ENCODE data around the gene PDE2A.

DNA sequence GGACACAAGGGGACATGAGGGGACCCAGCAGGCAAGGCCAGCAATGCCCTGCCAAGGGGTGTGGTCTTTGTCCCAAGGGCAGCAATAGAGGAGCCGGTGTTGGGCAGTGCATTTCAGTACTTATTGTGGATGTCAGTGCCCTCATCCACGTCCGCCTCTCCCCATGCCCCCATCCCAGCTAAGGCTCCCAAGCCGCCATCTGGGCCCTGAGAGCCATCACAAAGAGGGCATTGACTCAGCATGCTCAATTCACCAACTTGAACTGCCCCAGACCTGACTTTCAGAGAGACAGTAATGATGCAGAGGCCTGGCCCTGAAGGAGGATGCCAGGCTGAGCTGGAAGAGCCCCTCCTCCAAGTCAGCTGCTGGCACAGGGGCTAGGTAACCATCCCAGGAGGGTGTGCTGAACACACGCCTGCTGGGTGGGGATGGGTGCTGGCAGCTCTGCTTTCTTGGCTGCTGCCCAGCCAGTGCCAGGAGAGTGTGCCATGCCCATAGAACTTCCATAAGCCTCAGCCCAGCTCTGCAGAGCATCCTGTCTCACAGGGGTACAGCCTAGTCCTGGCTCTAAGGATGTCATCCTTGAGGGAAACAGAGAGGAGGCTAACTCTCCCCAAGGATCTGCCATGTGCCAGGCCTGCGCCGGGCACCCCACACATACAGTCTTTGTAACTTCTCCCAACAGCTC is 46.5 kb downstream of the PDE2A start:
- TF ChIP-seq, protein P1, sequence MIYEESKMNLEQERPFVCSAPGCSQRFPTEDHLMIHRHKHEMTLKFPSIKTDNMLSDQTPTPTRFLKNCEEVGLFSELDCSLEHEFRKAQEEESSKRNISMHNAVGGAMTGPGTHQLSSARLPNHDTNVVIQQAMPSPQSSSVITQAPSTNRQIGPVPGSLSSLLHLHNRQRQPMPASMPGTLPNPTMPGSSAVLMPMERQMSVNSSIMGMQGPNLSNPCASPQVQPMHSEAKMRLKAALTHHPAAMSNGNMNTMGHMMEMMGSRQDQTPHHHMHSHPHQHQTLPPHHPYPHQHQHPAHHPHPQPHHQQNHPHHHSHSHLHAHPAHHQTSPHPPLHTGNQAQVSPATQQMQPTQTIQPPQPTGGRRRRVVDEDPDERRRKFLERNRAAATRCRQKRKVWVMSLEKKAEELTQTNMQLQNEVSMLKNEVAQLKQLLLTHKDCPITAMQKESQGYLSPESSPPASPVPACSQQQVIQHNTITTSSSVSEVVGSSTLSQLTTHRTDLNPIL (CRISPR knock-in tag; IDR thresholded peaks at IDR 0.05; ENCODE audit: low read depth): no peak
- no peak for TF ChIP-seq ARNTL (CRISPR knock-in tag; IDR thresholded peaks at IDR 0.05; ENCODE audit: borderline replicate concordance, low read depth)
- TF ChIP-seq OSR1 (CRISPR knock-in tag; IDR thresholded peaks at IDR 0.05): no peak
- no peak for TF ChIP-seq ZC3H10 (CRISPR knock-in tag; IDR thresholded peaks at IDR 0.05)
- TF ChIP-seq RARB (CRISPR knock-in tag; IDR thresholded peaks at IDR 0.05): no peak
- TF ChIP-seq, protein P2, sequence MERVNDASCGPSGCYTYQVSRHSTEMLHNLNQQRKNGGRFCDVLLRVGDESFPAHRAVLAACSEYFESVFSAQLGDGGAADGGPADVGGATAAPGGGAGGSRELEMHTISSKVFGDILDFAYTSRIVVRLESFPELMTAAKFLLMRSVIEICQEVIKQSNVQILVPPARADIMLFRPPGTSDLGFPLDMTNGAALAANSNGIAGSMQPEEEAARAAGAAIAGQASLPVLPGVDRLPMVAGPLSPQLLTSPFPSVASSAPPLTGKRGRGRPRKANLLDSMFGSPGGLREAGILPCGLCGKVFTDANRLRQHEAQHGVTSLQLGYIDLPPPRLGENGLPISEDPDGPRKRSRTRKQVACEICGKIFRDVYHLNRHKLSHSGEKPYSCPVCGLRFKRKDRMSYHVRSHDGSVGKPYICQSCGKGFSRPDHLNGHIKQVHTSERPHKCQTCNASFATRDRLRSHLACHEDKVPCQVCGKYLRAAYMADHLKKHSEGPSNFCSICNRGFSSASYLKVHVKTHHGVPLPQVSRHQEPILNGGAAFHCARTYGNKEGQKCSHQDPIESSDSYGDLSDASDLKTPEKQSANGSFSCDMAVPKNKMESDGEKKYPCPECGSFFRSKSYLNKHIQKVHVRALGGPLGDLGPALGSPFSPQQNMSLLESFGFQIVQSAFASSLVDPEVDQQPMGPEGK (CRISPR knock-in tag; IDR thresholded peaks at IDR 0.05; ENCODE audit: borderline replicate concordance): no peak
- TF ChIP-seq, protein P3, sequence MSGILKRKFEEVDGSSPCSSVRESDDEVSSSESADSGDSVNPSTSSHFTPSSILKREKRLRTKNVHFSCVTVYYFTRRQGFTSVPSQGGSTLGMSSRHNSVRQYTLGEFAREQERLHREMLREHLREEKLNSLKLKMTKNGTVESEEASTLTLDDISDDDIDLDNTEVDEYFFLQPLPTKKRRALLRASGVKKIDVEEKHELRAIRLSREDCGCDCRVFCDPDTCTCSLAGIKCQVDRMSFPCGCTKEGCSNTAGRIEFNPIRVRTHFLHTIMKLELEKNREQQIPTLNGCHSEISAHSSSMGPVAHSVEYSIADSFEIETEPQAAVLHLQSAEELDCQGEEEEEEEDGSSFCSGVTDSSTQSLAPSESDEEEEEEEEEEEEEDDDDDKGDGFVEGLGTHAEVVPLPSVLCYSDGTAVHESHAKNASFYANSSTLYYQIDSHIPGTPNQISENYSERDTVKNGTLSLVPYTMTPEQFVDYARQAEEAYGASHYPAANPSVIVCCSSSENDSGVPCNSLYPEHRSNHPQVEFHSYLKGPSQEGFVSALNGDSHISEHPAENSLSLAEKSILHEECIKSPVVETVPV (CRISPR knock-in tag; IDR thresholded peaks at IDR 0.05): no peak
- no peak for TF ChIP-seq ZNF565 (CRISPR knock-in tag; conservative IDR thresholded peaks at IDR 0.05; ENCODE audit: low read depth)

Data from SK-N-SH treated with all-trans-retinoic acid at 6 μM for 48 hours (cell line).